Measurements from ENCODE around the gene DIS3L2.
A peak's percentile ranks its signal among the peaks of the same experiment; 100 is the strongest.

- TF ChIP-seq CTCF (IDR thresholded peaks at IDR 0.05; ENCODE audit: low read depth, low read length) (peak; percentile 63), EZH2phosphoT487 (IDR thresholded peaks at IDR 0.05; ENCODE audit: low read depth) (no peak)
Measured at GRCh38 chr2:232327105-232328031, 365.9 kb downstream of the DIS3L2 start.

All from OCI-LY3 (cell line).